IMR-90 (cell line): ENCODE measurements around the gene GJC1. TPM values are rescaled to one million over a fixed set of nuclear protein-coding genes. Genes with fewer than 3 reads are reported as not detected.

Experiments used
- ATAC-seq: fragments of 200-7000 bp; cut with Tn5 transposase; 2 replicates; pipeline ENCODE4 v1.9.1; 2020; ENCODE audit warnings: low read depth, mild to moderate bottlenecking, moderate library complexity
- BruUV-seq: library from RNA; stranded (reverse); fragments of 400-500 nt; replicated peaks from 2 replicates; lab custom pipeline; 2021; lab: Mats Ljungman, UMichigan
- CTCF ChIA-PET: fragments of 300-600 bp; formaldehyde crosslinking; extraction: SDS; loops from one replicate; lab custom pipeline; 2021; ENCODE audit warnings: antibody characterized with exemption; lab: Yijun Ruan, JAX
- POLR2A ChIA-PET: fragments of 300-600 bp; sonication (Branson Sonifier 250); formaldehyde crosslinking; loops from one replicate; lab custom pipeline; 2022; ENCODE audit warnings: antibody characterized with exemption; ENCODE audit not compliant: unreplicated experiment; lab: Charles Lee
- DNase-seq: peaks from one replicate; pipeline ENCODE4 v3.0.0; 2013
- H2AFZ ChIP-seq: replicated peaks from 2 replicates; pipeline ENCODE3; 2013; ENCODE audit warnings: low read length, mild to moderate bottlenecking; ENCODE audit not compliant: poor library complexity
- H2AK5ac ChIP-seq: 2 replicates; pipeline ENCODE4 v1.6.1; 2013; ENCODE audit warnings: low read depth, low read length, inconsistent platforms
- H2AK9ac ChIP-seq: replicated peaks from 2 replicates; pipeline ENCODE3; 2013; ENCODE audit warnings: mild to moderate bottlenecking, low read depth, low read length, moderate library complexity; ENCODE audit not compliant: poor library complexity
- H2BK120ac ChIP-seq: 2 replicates; pipeline ENCODE4 v1.6.1; 2013; ENCODE audit warnings: low read depth, low read length, inconsistent platforms
- H2BK15ac ChIP-seq: 3 replicates; pipeline ENCODE4 v1.6.1; 2013; ENCODE audit warnings: low read depth, low read length, inconsistent platforms
- H2BK20ac ChIP-seq: 2 replicates; pipeline ENCODE4 v1.6.1; 2013; ENCODE audit warnings: low read depth, mild to moderate bottlenecking, inconsistent platforms, low read length, moderate library complexity
- H2BK5ac ChIP-seq: 2 replicates; pipeline ENCODE4 v1.6.1; 2013; ENCODE audit warnings: mild to moderate bottlenecking, low read depth, low read length, inconsistent platforms; ENCODE audit not compliant: poor library complexity, severe bottlenecking
- H3K14ac ChIP-seq: replicated peaks from 2 replicates; pipeline ENCODE4 v1.6.1; 2013; ENCODE audit warnings: low read depth, low read length, inconsistent platforms
- H3K18ac ChIP-seq: 2 replicates; pipeline ENCODE4 v1.6.1; 2013; ENCODE audit warnings: low read depth, low read length, control low read depth
- H3K23ac ChIP-seq: 2 replicates; pipeline ENCODE4 v1.6.1; 2013; ENCODE audit warnings: low read depth, low read length, inconsistent platforms
- H3K27ac ChIP-seq: 2 replicates; pipeline ENCODE4 v1.5.1; 2013; ENCODE audit warnings: mild to moderate bottlenecking, control low read depth, low read length; ENCODE audit not compliant: insufficient read depth
- H3K27me3 ChIP-seq: 2 replicates; pipeline ENCODE4 v1.6.1; 2013; ENCODE audit warnings: low read length; ENCODE audit not compliant: control insufficient read depth, insufficient read depth
- H3K36me3 ChIP-seq: 2 replicates; pipeline ENCODE4 v1.6.1; 2013; ENCODE audit warnings: low read length, mixed read lengths; ENCODE audit not compliant: control insufficient read depth, insufficient read depth
- H3K4ac ChIP-seq: 2 replicates; pipeline ENCODE4 v1.6.1; 2013; ENCODE audit warnings: low read depth, low read length, inconsistent platforms
- H3K4me1 ChIP-seq: 2 replicates; pipeline ENCODE4 v1.6.1; 2013; ENCODE audit warnings: low read length, mixed read lengths; ENCODE audit not compliant: control insufficient read depth, insufficient read depth
- H3K4me2 ChIP-seq: 2 replicates; pipeline ENCODE4 v1.6.1; 2013; ENCODE audit warnings: low read depth, mild to moderate bottlenecking, control low read depth, low read length, moderate library complexity
- H3K4me3 ChIP-seq: 2 replicates; pipeline ENCODE4 v1.5.1; 2013; ENCODE audit warnings: low read depth, mild to moderate bottlenecking, control low read depth, low read length, moderate library complexity; ENCODE audit not compliant: insufficient read depth
- H3K56ac ChIP-seq: 2 replicates; pipeline ENCODE4 v1.6.1; 2013; ENCODE audit warnings: low read length, inconsistent platforms; ENCODE audit not compliant: insufficient read depth; ENCODE audit errors: extremely low read depth
- H3K79me1 ChIP-seq, 2 experiments: 2 replicates each; pipeline ENCODE4 v1.6.1; 2013; ENCODE audit warnings: low read length in 2 of 2, inconsistent platforms in 1 of 2, low read depth in 1 of 2
- H3K9ac ChIP-seq: 2 replicates; pipeline ENCODE4 v1.6.1; 2013; ENCODE audit warnings: low read depth, low read length, control low read depth
- H3K9me1 ChIP-seq: 2 replicates; pipeline ENCODE4 v1.6.1; 2013; ENCODE audit warnings: low read length, inconsistent platforms; ENCODE audit not compliant: insufficient read depth
- H3K9me3 ChIP-seq: 2 replicates; pipeline ENCODE4 v1.6.1; 2013; ENCODE audit warnings: low read length; ENCODE audit not compliant: control insufficient read depth, insufficient read depth
- H4K20me1 ChIP-seq: 2 replicates; pipeline ENCODE4 v1.6.1; 2013; ENCODE audit warnings: low read length, inconsistent platforms; ENCODE audit not compliant: insufficient read depth
- H4K5ac ChIP-seq: 2 replicates; pipeline ENCODE4 v1.6.1; 2013; ENCODE audit warnings: mild to moderate bottlenecking, low read depth, low read length, control low read depth
- H4K8ac ChIP-seq, 2 experiments: 2 replicates each; pipeline ENCODE4 v1.6.1; 2013; ENCODE audit warnings: low read depth in 2 of 2, low read length in 2 of 2, control low read depth in 1 of 2, inconsistent platforms in 1 of 2
- H4K91ac ChIP-seq: 2 replicates; pipeline ENCODE4 v1.6.1; 2013; ENCODE audit warnings: low read depth, low read length, inconsistent platforms; ENCODE audit not compliant: insufficient read depth
- NFE2L2 ChIP-seq: fragments of 150-350 bp; IDR thresholded peaks from 2 replicates; pipeline ENCODE4 v1.6.1; 2016; ENCODE audit warnings: low read depth, mild to moderate bottlenecking, low read length
- RCOR1 ChIP-seq: IDR thresholded peaks from 2 replicates; pipeline ENCODE4 v1.6.1; 2012; ENCODE audit warnings: mild to moderate bottlenecking, low read length, improper control_type of control experiment; ENCODE audit not compliant: insufficient replicate concordance
- WGBS, 2 experiments: methylation state at CpG; one replicate each; pipeline versions ENCODE4 v1.1.5 to v1.1.7; 2013; ENCODE audit warnings: missing lambda C conversion rate in 2 of 2; ENCODE audit not compliant: insufficient read length in 1 of 2; ENCODE audit errors: extremely low coverage in 2 of 2; 5-methylcytosine and 5-hydroxymethylcytosine counted together
- dilution Hi-C: fragments of 300-500 bp; cut with HindIII; formaldehyde crosslinking; loops from one replicate; pipeline ENCODE4 v1.14.3; 2018; ENCODE audit warnings: low sequenced_read_pairs; ENCODE audit not compliant: unreplicated experiment
- in situ Hi-C: fragments of 300-500 bp; cut with MboI; formaldehyde crosslinking; loops from 3 replicates; pipeline ENCODE4 v1.14.3; 2019; ENCODE audit warnings: low sequenced_read_pairs, inconsistent platforms, mixed read lengths
- intact Hi-C: fragments of 100-400 bp; cut with micrococcal nuclease; formaldehyde crosslinking; loops from 2 replicates; pipeline ENCODE4 v1.10.0; 2022
- polyA plus RNA-seq, 3 experiments: library from polyadenylated mRNA; depleted of rRNA; stranded (reverse); fragments of >200 nt; gene quantifications; 2 replicates each; pipeline ENCODE4 v1.2.3, GENCODE V29; 2012; ENCODE audit warnings: low replicate concordance in 1 of 3
- total RNA-seq: library from RNA; depleted of rRNA; stranded (reverse); fragments of >200 nt; gene quantifications from 2 replicates; pipeline ENCODE4 v1.2.3, GENCODE V29; 2012

The GJC1 gene
- total and polyA plus RNA-seq, 2 of the 4 experiments (the other 2 are of a cell fraction) = 23.9 to 69.7 TPM

DNA sequence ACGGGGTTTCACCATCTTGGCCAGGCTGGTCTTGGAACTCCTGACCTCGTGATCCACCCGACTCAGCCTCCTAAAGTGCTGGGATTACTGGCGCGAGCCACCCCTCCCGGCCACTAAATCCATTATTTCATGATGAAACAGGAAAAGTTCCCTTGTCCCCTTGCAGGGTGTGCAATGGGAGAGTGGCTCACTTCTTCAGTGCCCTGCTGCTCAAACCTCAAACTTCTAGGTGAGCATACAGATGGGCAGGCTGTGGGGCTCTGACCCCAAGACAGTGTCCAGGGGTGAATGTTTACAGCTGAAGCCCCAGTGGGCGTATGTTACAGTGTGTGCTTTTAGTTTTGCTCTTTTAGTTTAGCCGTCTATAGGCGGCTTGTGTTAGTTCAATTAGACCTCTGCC is 34.7 kb downstream of the GJC1 start:
- ChIA-PET CTCF (interaction anchor here (1.0 to 2.0 kb wide), 2 partner anchors 16 to 38 kb away, joined by 3 to 9 read pairs; no protein-coding TSS in a partner anchor), POLR2A (no interaction called here)
- intact Hi-C loops (loop anchor here (2.0 kb wide), 1 partner anchor 25 kb away; no protein-coding TSS in a partner anchor), in situ Hi-C loops (no loop called here), dilution Hi-C loops (no loop called here)
- ATAC-seq = no peak; the same call in none of the 2 replicates
- Histone ChIP-seq H3K4me2 (peak overlapping the region; percentile 15), H2BK15ac (peak overlapping the region; percentile 52; the same call in 1 of the 3 replicates), H3K23ac (peak overlapping the region; percentile 92; the same call in 1 of the 2 replicates), H4K91ac (peak overlapping the region; percentile 77; the same call in 1 of the 2 replicates), H3K14ac (peak overlapping the region; percentile 88), H3K27me3 (no peaks in the 10 kb centered on the region), H4K20me1 (peaks cover 8% of the 10 kb centered on the region), H4K5ac (peak overlapping the region; percentile 40), H2BK120ac (peak overlapping the region; percentile 74; the same call in 1 of the 2 replicates), H2AK9ac (no peak overlapping the region), H3K18ac (peak overlapping the region; percentile 33), H3K4me1 (peaks cover 26% of the 10 kb centered on the region), H3K36me3 (peaks cover 5% of the 10 kb centered on the region), H4K8ac (peak overlapping the region; percentile 22 to 86; a peak in 2 of 4 replicates), H3K9me3 (no peaks in the 10 kb centered on the region), H2BK5ac (peak overlapping the region; percentile 64), H3K4ac (peak overlapping the region; percentile 90), H3K9me1 (peaks cover 17% of the 10 kb centered on the region), H2AFZ (no peak overlapping the region), H3K56ac (peak overlapping the region; percentile 23; the same call in 1 of the 2 replicates), H3K4me3 (no peak overlapping the region), H3K79me1 (peaks cover 14 to 62% of the 10 kb centered on the region in 2 experiments), H3K9ac (no peak overlapping the region), H2BK20ac (peak overlapping the region; percentile 68), H3K27ac (peak overlapping the region; percentile 78), H2AK5ac (peak overlapping the region; percentile 93)
- no peak for DNase-seq
- 8% methylated on average over 2 of the region's 9 CpGs; no CpG with 5 or more reads in 1 of the 2 experiments for WGBS, 2 experiments
- BruUV-seq = no TSS peak
- peak; percentile 3 for TF ChIP-seq RCOR1
- TF ChIP-seq NFE2L2 = no peak
